GM12873 (cell line): ENCODE data around the gene RFC5.

Source experiments
- TF ChIP-seq, protein P1 (sequence below): IDR thresholded peaks from 2 replicates; pipeline ENCODE4 v1.5.1; 2012; ENCODE audit warnings: low read depth, mild to moderate bottlenecking, moderate library complexity, low read length, control low read depth; ENCODE audit not compliant: insufficient read depth; ENCODE audit errors: missing control alignments

Gene RFC5

GRCh38 chr12:118060301-118061010 is 44.0 kb downstream of the RFC5 start:
- TF ChIP-seq, protein P1, sequence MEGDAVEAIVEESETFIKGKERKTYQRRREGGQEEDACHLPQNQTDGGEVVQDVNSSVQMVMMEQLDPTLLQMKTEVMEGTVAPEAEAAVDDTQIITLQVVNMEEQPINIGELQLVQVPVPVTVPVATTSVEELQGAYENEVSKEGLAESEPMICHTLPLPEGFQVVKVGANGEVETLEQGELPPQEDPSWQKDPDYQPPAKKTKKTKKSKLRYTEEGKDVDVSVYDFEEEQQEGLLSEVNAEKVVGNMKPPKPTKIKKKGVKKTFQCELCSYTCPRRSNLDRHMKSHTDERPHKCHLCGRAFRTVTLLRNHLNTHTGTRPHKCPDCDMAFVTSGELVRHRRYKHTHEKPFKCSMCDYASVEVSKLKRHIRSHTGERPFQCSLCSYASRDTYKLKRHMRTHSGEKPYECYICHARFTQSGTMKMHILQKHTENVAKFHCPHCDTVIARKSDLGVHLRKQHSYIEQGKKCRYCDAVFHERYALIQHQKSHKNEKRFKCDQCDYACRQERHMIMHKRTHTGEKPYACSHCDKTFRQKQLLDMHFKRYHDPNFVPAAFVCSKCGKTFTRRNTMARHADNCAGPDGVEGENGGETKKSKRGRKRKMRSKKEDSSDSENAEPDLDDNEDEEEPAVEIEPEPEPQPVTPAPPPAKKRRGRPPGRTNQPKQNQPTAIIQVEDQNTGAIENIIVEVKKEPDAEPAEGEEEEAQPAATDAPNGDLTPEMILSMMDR = no peak

GRCh38 chr12:118061011-118061872 is 44.7 kb downstream of the RFC5 start, which contains the start of gene WSB2:
Gene WSB2, minus strand, starts transcription at chr12:118061179. Its CDS starts 131 bp downstream, at chr12:118061048.
- TF ChIP-seq, protein P1 = no peak

DNA sequence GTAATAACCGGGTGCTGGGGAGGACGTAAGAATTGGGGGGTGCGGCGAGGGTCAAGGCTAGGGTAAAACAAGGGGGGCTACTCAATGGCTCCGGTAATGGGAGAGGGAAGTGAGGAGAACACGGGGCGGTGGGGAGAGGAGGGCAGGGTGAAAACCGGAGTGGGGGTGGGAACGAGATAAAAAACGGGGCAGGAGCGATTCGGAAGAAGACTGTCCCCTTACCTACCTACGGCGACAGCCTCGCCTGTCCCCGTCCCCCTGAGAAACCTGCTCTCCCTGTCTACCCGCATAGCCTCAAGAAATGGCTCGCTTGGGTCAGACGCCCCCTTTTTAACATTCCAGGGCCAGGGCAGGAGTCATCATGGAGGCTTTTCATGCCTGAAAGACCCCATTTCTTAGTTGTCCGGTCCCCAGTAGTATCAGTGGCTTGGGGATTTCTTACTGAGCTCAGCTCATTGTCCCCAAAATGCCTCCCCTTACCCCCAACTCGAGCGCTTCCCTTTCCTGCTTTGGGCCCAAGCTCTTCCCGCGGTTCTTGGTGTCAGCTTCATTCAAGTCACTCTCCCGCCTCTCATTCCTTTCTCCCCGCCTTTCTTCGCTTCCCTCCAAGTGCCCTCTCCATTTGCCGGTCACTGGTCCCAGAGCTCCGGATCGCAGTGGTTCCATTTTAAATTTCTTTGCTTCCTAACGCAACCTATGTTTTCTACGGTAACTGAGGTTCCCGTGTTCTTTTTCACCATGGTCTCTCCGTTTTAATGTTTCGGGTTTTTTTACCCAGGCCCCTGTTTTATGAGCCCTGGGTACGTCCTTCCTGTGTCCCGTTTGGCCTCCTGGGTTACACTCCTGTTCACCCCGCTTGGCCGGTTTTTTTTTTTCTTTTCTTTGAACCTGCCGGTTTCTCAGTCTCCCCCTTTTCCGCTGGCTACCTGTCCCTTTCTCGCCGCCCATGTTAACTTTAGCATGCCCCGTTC is 45.7 kb downstream of the RFC5 start:
- TF ChIP-seq, protein P1 = no peak

DNA sequence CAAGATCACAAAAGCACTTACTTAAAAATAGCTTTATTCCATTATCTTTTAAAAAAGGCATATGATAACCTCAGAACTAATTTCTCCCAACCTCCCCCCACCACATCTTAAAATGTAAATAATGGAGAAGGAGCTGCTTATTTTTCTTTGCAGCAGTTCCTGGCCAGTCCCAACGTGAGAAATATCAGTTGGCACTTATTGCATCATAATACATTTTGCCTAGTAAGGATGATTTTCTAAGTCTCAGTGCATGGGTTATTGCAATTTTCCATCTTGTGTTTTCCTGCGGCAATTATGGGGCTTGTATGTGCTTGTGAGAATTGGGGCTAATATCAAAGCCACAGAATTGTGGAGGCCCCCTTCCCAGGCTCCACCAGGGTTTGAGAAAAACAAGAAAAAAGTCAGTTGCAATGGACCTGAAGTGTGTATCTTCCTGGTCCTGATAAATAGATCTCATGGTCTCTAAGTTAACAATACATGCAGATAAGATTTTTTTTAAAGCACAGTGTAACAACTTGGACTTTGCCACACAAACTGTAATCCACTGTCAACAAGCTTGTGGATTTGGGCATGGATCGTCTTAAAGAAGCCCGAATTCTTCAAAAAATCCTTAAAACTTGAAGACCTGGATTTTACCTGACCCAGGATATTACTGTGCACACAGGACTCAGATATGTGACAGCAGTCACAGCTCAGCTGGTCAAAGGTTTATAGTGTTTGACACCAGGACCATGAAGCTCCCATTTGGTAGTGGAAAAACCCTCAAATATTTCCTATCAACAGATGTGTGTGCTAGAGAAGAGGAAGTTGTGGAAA is 47.3 kb downstream of the RFC5 start:
- TF ChIP-seq, protein P1 = no peak

- TF ChIP-seq, protein P1 = peak; percentile 65
Measured at GRCh38 chr12:118064608-118065007, 48.1 kb downstream of the RFC5 start.

GRCh38 chr12:118065380-118065779 is 48.9 kb downstream of the RFC5 start:
- TF ChIP-seq, protein P1 = no peak
